Pons (tissue), 1 donor: ENCODE data around the gene ANKLE1.
A peak's percentile ranks its signal among the peaks of the same experiment; 100 is the strongest.
"Not testable (repeated sequence)": the region's sequence is repeated elsewhere in the genome, so short reads cannot be mapped to it uniquely, and the experiment has no call there.

Experiments used
- DNase-seq: peaks from one replicate; pipeline ENCODE4 v3.0.0-alpha.2; 2016; ENCODE audit warnings: low spot score

ANKLE1 gene

DNA sequence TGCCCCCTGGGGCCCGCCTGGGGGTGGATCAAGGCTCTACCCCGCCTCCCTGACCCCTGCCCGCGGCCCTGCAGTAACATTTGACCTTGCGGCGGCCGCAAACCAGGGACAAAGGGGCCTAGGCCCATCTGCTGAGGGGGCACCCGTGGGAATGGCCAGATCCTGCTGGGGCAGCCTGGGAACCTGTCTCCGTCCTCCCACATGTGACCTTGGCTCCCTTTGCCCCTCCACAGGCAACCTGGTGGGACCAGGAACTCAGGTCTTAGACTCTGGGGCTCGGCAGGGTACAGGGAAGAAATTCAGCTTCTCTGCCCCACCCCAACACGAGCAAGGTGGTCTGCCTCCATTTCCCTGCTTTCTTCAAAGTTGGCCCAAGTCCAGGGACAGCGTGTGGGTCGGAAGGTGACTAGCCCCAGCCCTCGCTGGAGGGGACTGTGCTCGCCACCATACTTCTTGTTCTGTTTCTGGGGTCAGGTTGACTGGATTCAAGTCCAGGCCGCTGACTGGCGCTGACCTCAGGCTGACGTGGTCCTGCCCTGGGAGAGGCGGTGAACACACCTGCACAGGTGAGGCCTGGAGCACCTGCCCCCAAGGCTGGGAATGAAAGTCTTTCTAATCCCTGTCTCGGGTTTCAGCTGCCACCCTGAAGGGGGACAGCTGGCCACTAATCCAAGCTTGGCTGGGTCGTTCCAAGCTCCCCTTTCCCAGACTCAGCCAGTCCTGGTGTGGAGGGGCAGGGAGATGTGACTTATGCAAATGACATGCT is 33.5 kb upstream of the ANKLE1 start:
- DNase-seq, result no peak

DNA sequence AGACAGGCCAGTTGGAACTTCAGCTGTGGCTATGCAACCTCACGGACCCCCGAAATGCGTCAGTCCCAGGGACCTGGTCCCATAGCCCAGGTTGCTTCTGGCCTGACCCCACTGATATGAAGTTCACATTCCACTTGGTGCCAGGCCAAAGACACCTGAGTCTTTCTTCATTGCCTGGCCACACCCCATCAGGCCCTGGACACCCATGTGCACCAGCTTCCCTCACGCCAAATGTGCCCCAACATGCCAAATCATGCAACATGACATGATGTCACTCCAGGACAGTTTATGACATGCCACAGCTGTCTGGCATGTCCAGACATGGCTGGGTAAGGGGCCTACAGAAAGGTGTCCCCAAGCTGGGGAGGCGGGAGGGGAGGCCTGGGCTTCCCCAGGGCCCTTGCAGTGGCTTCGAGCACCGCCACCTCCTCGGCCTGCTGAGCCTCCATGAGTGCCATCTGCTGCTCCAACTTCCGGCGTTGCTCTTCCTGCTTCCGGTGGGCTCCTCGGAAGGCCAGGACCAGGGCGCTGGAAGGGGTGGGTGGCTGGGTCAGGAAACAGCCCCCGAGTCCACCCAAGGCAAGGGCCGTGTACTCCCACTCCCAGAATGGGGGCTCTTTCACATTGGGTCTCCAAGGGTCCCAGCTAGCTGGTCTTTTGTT is 31.7 kb upstream of the ANKLE1 start:
- DNase-seq, result no peak

GRCh38 chr19:17254636-17255035 is 27.1 kb upstream of the ANKLE1 start:
- no peak for DNase-seq

- no peak for DNase-seq
Measured at GRCh38 chr19:17255150-17255621, 26.5 kb upstream of the ANKLE1 start.

DNA sequence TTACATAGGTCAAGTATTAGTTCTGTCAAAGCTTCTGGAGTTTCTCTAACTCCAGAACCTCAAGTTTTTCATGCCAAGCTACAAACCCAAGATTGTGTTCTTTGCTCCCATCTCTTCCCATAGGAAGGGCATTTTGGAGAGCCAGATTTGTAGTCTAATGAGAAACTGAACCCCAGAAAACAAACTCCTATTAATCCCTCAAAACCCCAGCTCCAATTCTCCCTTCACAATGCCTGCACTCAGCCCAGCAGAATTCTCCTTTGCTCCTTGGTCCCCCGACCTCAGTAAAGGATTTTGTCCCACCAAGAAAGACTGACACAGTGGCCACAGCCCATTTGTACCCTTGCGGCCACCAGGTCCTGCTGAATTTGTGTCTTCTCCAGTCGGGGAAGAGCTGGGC is 25.6 kb upstream of the ANKLE1 start:
- no peak for DNase-seq

DNA sequence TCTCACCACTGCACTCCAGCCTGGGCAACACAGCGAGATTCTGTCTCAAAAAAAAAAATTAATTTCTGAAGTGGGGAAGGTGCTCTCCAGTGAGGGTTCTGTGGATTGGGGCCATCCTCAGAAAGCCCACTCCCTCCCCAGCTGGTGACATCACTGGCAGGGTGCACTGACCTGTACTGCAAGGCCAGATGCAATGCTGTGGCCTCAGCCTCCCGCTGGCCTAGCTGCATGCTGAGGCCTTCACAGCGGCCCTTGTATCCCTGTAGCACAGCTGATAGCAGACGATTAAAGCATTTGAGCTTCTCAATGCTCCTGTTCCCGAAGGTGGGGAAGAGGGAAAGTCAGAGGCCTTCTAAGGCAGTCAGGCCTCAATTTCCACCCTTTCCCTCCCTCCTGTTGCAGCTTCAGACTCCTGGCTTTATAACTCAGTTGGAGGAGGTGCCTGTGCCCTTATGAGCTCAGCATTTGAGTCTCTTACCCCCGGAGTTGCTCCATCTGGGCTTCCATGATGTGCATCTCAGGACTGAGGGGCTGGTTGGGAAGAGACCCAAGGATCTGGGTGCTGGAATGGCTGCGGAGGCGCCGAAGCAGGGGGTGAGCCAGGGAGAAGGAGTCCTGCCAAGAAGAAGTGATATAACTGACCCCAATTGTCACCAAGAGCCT is 22.5 kb upstream of the ANKLE1 start:
- DNase-seq, result no peak

- DNase-seq, result no peak
Measured at GRCh38 chr19:17259934-17260333, 21.8 kb upstream of the ANKLE1 start.

- DNase-seq, result peak; percentile 52
Measured at GRCh38 chr19:17260842-17261325, 20.8 kb upstream of the ANKLE1 start.

DNA sequence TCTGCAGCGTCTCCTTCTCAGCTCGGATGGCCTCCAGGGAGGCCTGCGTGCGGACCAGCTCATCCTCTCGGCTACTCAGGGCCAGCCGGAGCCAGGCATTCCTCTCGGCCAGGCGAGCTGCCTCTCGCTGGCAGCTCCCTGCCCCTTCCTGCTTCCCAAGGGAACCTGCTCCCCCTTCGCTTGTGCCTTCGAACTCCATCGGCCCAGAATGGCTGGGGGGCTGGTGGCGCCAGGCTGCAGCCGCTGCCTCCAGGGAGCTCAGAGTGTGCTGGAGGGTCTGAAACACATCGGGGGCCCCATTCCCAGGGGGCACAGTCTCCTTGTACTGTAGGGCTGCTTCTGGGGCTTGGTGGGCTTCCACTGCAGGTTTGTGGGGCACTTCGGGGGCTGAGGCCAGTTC is 19.1 kb upstream of the ANKLE1 start:
- no peak for DNase-seq

DNA sequence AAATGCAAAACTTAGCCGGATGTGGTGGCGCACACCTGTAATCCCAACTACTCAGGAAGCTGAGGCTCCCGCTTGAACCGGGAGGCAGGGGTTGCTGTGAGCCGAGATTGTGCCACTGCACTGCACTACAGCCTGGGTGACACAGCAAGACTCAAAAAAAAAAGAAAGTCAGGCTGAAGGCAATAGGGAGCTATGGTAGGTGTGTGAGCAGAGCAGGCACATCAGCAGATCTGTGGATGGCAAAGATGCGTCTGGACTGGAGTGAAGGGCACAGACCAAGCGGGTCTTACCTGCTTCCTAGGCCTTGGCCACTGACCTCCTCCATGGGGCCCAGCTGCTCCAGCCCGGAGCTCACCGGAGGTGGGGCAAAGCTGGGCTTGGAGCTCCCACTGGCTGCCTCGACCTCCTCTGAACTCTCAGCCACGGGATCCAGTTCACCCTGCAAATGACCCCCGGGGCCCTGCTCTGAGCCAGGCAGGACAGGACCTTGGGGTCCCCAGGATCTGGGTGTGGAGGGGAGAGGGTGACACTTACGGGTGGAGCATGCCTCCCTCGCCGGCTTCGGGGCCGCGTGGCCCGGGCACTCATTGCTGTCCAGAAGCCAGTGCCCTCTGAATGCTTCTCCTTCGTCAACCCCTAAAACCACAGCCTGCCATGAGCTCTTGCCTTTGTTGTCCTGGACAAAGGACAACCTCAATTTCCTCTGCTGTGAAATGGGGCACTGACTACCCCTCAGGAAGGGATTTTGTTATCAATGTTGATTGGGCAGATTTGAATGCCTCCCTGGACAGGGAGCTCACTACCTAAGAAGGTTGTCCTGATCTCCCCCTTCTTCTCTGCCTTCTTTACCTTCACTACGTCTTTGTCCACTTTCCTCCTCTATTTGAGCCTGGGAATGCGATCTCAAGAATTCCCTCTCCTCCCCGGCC is 17.7 kb upstream of the ANKLE1 start:
- no peak for DNase-seq

- no peak for DNase-seq
Measured at GRCh38 chr19:17264641-17264979, 17.1 kb upstream of the ANKLE1 start, which contains the start of gene USHBP1. TSS of gene USHBP1 (minus strand) at chr19:17264745. CDS start at chr19:17264299, 446 bp downstream.

GRCh38 chr19:17266026-17266425 is 15.7 kb upstream of the ANKLE1 start:
- DNase-seq, result no peak

GRCh38 chr19:17266589-17266974 is 15.1 kb upstream of the ANKLE1 start:
- DNase-seq, result no peak

DNA sequence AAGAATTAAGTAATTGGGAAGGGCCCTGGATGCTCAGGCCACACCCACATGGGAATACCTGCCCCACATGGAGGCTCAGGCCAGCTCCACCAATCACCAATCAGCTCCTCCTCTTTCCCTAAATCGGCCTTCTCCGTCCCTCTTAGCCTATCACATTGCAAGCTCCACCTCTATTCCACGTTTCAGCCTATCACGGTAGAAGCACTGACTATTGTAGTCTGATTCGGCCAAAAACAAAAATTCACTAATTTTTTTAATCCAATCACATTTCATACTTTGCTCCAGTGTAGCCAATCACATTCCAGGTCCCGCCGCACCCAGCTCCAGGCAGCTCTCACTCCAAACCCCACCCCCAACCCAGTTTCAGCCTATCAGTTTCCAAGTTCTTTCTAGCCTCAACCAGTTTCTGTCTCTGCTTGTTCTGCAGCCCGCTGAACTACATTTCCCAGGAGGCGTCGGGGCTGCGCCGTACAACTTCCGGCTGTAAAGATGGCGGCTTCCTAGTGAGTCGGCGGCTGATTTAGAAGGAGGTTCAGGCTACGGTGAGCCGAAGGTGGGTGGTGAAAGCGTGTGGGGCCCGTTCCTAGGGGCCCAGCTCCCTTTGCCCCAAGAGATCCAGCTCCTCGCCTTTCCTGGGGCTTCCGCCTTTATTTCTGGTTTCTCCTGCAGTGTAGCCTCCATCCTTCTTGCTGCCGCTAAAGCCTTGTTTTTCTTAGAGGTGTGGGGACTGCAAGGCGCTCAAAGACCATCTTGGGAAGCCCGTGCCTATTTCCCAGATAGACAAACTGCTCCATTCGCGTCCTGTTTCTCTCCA is 14.5 kb upstream of the ANKLE1 start, which contains the start of gene BABAM1:
Gene BABAM1, plus strand, starts transcription at position 469 of the 814 bp plus-strand sequence. CDS start 1,364 bp downstream, outside the sequence.
- peak; percentile 100 for DNase-seq

GRCh38 chr19:17268754-17269153 is 12.9 kb upstream of the ANKLE1 start:
- DNase-seq, result no peak

GRCh38 chr19:17274892-17275291 is 6.8 kb upstream of the ANKLE1 start:
- DNase-seq, result not testable (repeated sequence)

- no peak for DNase-seq
Measured at GRCh38 chr19:17275441-17276175, 6.1 kb upstream of the ANKLE1 start.

- DNase-seq, result no peak
Measured at GRCh38 chr19:17279436-17279835, 2.3 kb upstream of the ANKLE1 start.

- peak; percentile 38 for DNase-seq
Measured at GRCh38 chr19:17282488-17283125, 906 bp downstream of the ANKLE1 start.
